Body of pancreas (tissue), 4 donors: ENCODE measurements around the gene SEMG2. TPM values are rescaled to one million over a fixed set of nuclear protein-coding genes. Genes with fewer than 3 reads are reported as not detected.

Source experiments
- ATAC-seq: fragments of 150-250 bp; one replicate; pipeline ENCODE4 v1.9.1; 2016
- DNase-seq, 4 donors: peaks; one replicate each; pipeline ENCODE4 v3.0.0-alpha.2; 2019
- H3K27ac ChIP-seq, 4 donors: fragments of 200-600 bp; sonication (generic); 1 replicate in 3 of 4; 2 replicates in 1 of 4; pipeline versions ENCODE4 v1.5.1 to v1.6.1; 2016 to 2019; ENCODE audit warnings: mild to moderate bottlenecking in 1 of 4, mixed read lengths in 1 of 4, moderate library complexity in 1 of 4
- H3K27me3 ChIP-seq, 2 donors: fragments of 200-600 bp; sonication (generic); one replicate each; pipeline ENCODE4 v1.6.0; 2016; ENCODE audit warnings: mild to moderate bottlenecking in 1 of 2
- H3K36me3 ChIP-seq, 2 donors: fragments of 200-600 bp; sonication (generic); replicated peaks in 1 of 2; 2 replicates each; pipeline ENCODE4 v1.5.1; 2016; ENCODE audit warnings: low read depth in 2 of 2; ENCODE audit not compliant: insufficient read depth in 1 of 2
- H3K4me1 ChIP-seq: fragments of 200-600 bp; sonication (generic); one replicate; pipeline ENCODE4 v1.6.0; 2016
- H3K4me3 ChIP-seq, 2 donors: fragments of 200-600 bp; sonication (generic); 1 replicate in 1 of 2; 2 replicates in 1 of 2; pipeline ENCODE4 v1.5.1; 2016 to 2019
- H3K9me3 ChIP-seq, 3 donors: fragments of 200-600 bp; sonication (generic); 1 replicate in 2 of 3; 2 replicates in 1 of 3; pipeline ENCODE4 v1.5.1; 2016
- POLR2A ChIP-seq, 3 donors: fragments of 450-650 bp; IDR thresholded peaks; one replicate each; pipeline ENCODE4 v1.6.1; 2016; ENCODE audit warnings: antibody characterized with exemption in 3 of 3, mild to moderate bottlenecking in 2 of 3
- WGBS, 2 donors: methylation state at CpG; one replicate each; pipeline ENCODE4 v1.1.5; 2017; 5-methylcytosine and 5-hydroxymethylcytosine counted together
- intact Hi-C: fragments of 100-400 bp; cut with DNase I; formaldehyde crosslinking; loops from one replicate; pipeline ENCODE4 v1.15.1; 2023
- total RNA-seq, 2 donors: library from RNA; depleted of rRNA; stranded (reverse); fragments of >200 nt; gene quantifications; one replicate each; pipeline ENCODE4 v1.1.0, GENCODE V29; 2016
- TF ChIP-seq, protein P1 (sequence below), 7 experiments: fragments of 450-650 bp in 4 of 7; fragments of 200-600 bp in 3 of 7; sonication (generic) in 3 of 7; IDR thresholded peaks; one replicate each; pipeline ENCODE4 v1.5.1; 2016 to 2019; ENCODE audit warnings: antibody characterized with exemption in 7 of 7

Gene SEMG2
- total RNA-seq, 2 donors from 2014 or later, result not detected

- no peak overlapping the region for H3K4me3 ChIP-seq
Measured at GRCh38 chr20:45253261-45253660, 32.1 kb downstream of the SEMG2 start.

GRCh38 chr20:45254383-45255262, 33.5 kb downstream of the SEMG2 start, which contains the start of gene SLPI:
Gene SLPI (minus strand): TSS chr20:45254564. CDS start chr20:45254543, 21 bp downstream.
- Histone ChIP-seq H3K36me3 (no peaks in the 10 kb centered on the region), H3K27ac (peak within 1 kb of the TSS; percentile 27 to 71 (median 52)), H3K9me3 (no peaks in the 10 kb centered on the region), H3K4me1 (peaks cover 15% of the 10 kb centered on the region), H3K27me3 (no peaks in the 10 kb centered on the region), H3K4me3 (no peak within 1 kb of the TSS)
- DNase-seq (peak; percentile 58 to 82 (median 67)), ATAC-seq (peak; percentile 90)
- intact Hi-C loops, result no loop called here
- whole genome bisulfite sequencing, 2 donors, result 27 to 44% methylated on average over 7 of the region's 7 CpGs
- peak; percentile 16 to 72 (median 71) for TF ChIP-seq POLR2A (IDR thresholded peaks at IDR 0.05)
- TF ChIP-seq, protein P1, sequence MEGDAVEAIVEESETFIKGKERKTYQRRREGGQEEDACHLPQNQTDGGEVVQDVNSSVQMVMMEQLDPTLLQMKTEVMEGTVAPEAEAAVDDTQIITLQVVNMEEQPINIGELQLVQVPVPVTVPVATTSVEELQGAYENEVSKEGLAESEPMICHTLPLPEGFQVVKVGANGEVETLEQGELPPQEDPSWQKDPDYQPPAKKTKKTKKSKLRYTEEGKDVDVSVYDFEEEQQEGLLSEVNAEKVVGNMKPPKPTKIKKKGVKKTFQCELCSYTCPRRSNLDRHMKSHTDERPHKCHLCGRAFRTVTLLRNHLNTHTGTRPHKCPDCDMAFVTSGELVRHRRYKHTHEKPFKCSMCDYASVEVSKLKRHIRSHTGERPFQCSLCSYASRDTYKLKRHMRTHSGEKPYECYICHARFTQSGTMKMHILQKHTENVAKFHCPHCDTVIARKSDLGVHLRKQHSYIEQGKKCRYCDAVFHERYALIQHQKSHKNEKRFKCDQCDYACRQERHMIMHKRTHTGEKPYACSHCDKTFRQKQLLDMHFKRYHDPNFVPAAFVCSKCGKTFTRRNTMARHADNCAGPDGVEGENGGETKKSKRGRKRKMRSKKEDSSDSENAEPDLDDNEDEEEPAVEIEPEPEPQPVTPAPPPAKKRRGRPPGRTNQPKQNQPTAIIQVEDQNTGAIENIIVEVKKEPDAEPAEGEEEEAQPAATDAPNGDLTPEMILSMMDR (IDR thresholded peaks at IDR 0.05), result no peak

More at GRCh38 chr20:45253261-45253660, 32.1 kb downstream of the SEMG2 start:
- Histone ChIP-seq H3K9me3 (no peaks in the 10 kb centered on the region), H3K27ac (no peak overlapping the region), H3K27me3 (no peaks in the 10 kb centered on the region), H3K4me1 (peaks cover 15% of the 10 kb centered on the region), H3K36me3 (no peaks in the 10 kb centered on the region)
- 90 to 92% methylated on average over 3 to 4 of the region's 4 CpGs for WGBS, 2 donors
- no peak for TF ChIP-seq POLR2A (IDR thresholded peaks at IDR 0.05)
- TF ChIP-seq, protein P1 (IDR thresholded peaks at IDR 0.05), result no peak
- DNase-seq, result no peak
- intact Hi-C loops, result no loop called here
- ATAC-seq, result no peak

DNA sequence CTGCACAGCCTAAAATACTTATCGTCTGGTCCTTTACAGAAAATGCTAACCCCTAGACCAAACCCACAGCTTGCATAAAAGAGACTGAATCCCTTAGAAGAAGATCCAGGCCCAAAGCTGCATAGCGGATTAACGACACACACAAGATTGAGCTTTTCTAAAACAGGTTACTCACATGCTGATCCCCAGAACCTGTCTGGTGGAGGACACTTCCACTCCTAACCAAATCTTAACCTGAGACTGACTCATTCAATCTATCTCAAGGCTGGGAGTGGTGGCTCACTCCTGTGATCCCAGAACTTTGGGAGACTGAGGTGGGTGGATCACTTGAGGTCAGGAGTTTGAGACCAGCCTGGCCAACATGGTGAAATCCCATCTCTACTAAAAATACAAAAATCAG, 36.0 kb downstream of the SEMG2 start:
- H3K27me3 ChIP-seq, result no peaks in the 10 kb centered on the region
- H3K9me3 ChIP-seq, result no peaks in the 10 kb centered on the region
- no peak overlapping the region for H3K4me3 ChIP-seq
- no peaks in the 10 kb centered on the region for H3K36me3 ChIP-seq
- no peak overlapping the region for H3K27ac ChIP-seq
- DNase-seq (no peak), ATAC-seq (no peak)
- no peak for TF ChIP-seq POLR2A (IDR thresholded peaks at IDR 0.05)
- TF ChIP-seq, protein P1 (IDR thresholded peaks at IDR 0.05), result no peak
- peaks cover 15% of the 10 kb centered on the region for H3K4me1 ChIP-seq
- intact Hi-C loops, result no loop called here
- WGBS, 2 donors, result 62 to 94% methylated on average over 3 of the region's 3 CpGs

- intact Hi-C loops, result no loop called here
- 84 to 86% methylated on average over 7 of the region's 7 CpGs for WGBS, 2 donors
- H3K27me3 ChIP-seq, result no peaks in the 10 kb centered on the region
- no peak overlapping the region for H3K27ac ChIP-seq
- no peak overlapping the region for H3K4me3 ChIP-seq
- no peak for DNase-seq
- H3K36me3 ChIP-seq, result no peaks in the 10 kb centered on the region
- no peak for ATAC-seq
- TF ChIP-seq POLR2A (IDR thresholded peaks at IDR 0.05), result no peak
- TF ChIP-seq, protein P1 (IDR thresholded peaks at IDR 0.05), result no peak
- H3K9me3 ChIP-seq, result no peaks in the 10 kb centered on the region
- peaks cover 15% of the 10 kb centered on the region for H3K4me1 ChIP-seq
Measured at GRCh38 chr20:45257711-45258110, 36.5 kb downstream of the SEMG2 start.
